NT2/D1 (cell line): ENCODE data around the gene CALML3.

ENCODE experiments used
- SUZ12 ChIP-seq: IDR thresholded peaks from 2 replicates; pipeline ENCODE4 v1.6.1; 2011; ENCODE audit not compliant: insufficient read length, insufficient read depth; ENCODE audit errors: extremely low read depth
- YY1 ChIP-seq: IDR thresholded peaks from 2 replicates; pipeline ENCODE4 v1.6.1; 2011; ENCODE audit not compliant: insufficient read length, insufficient read depth
- ZNF274 ChIP-seq: IDR thresholded peaks from 2 replicates; pipeline ENCODE4 v1.6.1; 2011; ENCODE audit warnings: mild to moderate bottlenecking, low read depth, low read length

DNA sequence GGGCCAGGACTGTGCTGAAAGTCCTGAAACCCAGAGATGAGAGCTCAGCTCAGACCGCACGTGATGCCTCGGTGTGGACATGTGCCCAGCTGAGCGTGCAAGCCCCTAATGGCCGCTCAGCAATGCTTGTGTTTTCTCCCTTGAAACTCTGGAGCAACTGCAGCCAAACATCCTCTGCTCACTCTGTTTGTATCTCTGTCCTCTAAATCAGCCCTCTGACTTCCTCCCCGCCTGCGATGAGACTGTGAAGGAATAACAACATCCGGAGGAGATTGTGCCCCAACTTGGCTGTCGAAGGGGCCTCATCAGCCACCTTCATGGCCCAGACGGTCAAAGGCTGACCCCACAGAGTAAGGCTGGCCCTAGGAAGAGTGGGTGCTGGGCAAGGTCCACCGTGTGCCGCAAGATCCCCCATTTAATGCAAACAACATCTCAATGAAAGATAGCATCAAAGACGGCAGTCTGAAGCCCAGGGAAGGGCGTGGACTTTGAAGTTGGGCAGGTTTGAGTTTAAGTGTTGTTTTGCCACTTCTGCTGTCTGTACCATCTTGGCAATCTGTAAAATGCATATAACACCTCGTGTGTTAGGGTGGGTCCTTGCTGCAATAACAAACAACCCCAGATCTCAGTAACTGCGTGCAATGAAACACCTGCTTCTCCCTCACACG lies 39.9 kb downstream of the CALML3 start:
- no peak for TF ChIP-seq ZNF274
- no peak for TF ChIP-seq YY1
- no peak for TF ChIP-seq SUZ12
